Breast epithelium (tissue), 4 donors: Measurements from ENCODE around the gene MGME1. TPM values are rescaled to one million over a fixed set of nuclear protein-coding genes. Genes with fewer than 3 reads are reported as not detected.
A peak's percentile ranks its signal among the peaks of the same experiment; 100 is the strongest.

ENCODE experiments used
- DNase-seq, 2 donors: peaks; one replicate each; pipeline ENCODE4 v3.0.0-alpha.2; 2019; ENCODE audit warnings: low spot score in 2 of 2
- H3K27ac ChIP-seq, 2 donors: fragments of 200-600 bp; sonication (generic) in 1 of 2; one replicate each; pipeline ENCODE4 v1.5.1; 2016 to 2019; ENCODE audit warnings: mild to moderate bottlenecking in 1 of 2
- H3K27me3 ChIP-seq, 2 donors: fragments of 200-600 bp; sonication (generic) in 1 of 2; one replicate each; pipeline versions ENCODE4 v1.5.1 to v1.6.0; 2017 to 2019; ENCODE audit warnings: control low read depth in 1 of 2, mild to moderate bottlenecking in 1 of 2
- H3K36me3 ChIP-seq: fragments of 200-600 bp; one replicate; pipeline ENCODE4 v1.5.1; 2019
- H3K4me1 ChIP-seq, 2 donors: fragments of 200-600 bp; sonication (generic); one replicate each; pipeline ENCODE4 v1.5.1; 2016 to 2019; ENCODE audit warnings: control low read depth in 1 of 2
- H3K4me3 ChIP-seq, 3 donors: fragments of 200-600 bp; sonication (generic); 1 replicate in 2 of 3; 2 replicates in 1 of 3; pipeline ENCODE4 v1.5.1; 2016 to 2019; ENCODE audit warnings: mild to moderate bottlenecking in 3 of 3, moderate library complexity in 2 of 3
- H3K9me3 ChIP-seq, 2 donors: fragments of 200-600 bp; sonication (generic) in 1 of 2; one replicate each; pipeline ENCODE4 v1.5.1; 2016 to 2019; ENCODE audit warnings: control low read depth in 1 of 2
- CTCF ChIP-seq, 3 donors: fragments of 450-650 bp; IDR thresholded peaks; one replicate each; pipeline ENCODE4 v1.5.1; 2016 to 2017; ENCODE audit warnings: antibody characterized with exemption in 3 of 3, mild to moderate bottlenecking in 3 of 3, moderate library complexity in 3 of 3
- POLR2A ChIP-seq: fragments of 450-650 bp; IDR thresholded peaks from one replicate; pipeline ENCODE4 v1.6.1; 2016; ENCODE audit warnings: antibody characterized with exemption, mild to moderate bottlenecking, moderate library complexity
- POLR2AphosphoS5 ChIP-seq, 3 donors: sonication (generic); formaldehyde crosslinking; IDR thresholded peaks; one replicate each; pipeline ENCODE4 v1.6.1; 2017; ENCODE audit warnings: antibody characterized with exemption in 3 of 3
- intact Hi-C: fragments of 100-400 bp; cut with DNase I; formaldehyde crosslinking; loops from one replicate; pipeline ENCODE4 v1.15.1; 2023; ENCODE audit warnings: low total_unique reads
- total RNA-seq, 3 donors: library from RNA; depleted of rRNA; stranded (reverse); fragments of >200 nt; gene quantifications; one replicate each; pipeline ENCODE4 v1.1.0, GENCODE V29; 2016

The MGME1 gene
- total RNA-seq, 3 donors from 2014 or later: 7.8 to 26.2 (median 18.7) TPM

- intact Hi-C loops: loop anchor here (2.0 kb wide), 1 partner anchor 28 kb away; no protein-coding TSS in a partner anchor
- no peaks in the 10 kb centered on the region for H3K36me3 ChIP-seq
- no peak for TF ChIP-seq CTCF (IDR thresholded peaks at IDR 0.05)
- no peak for TF ChIP-seq POLR2A
- TF ChIP-seq POLR2AphosphoS5 (IDR thresholded peaks at IDR 0.05): no peak
- H3K4me1 ChIP-seq: no peaks in the 10 kb centered on the region
- no peaks in the 10 kb centered on the region for H3K9me3 ChIP-seq
- no peak overlapping the region for H3K4me3 ChIP-seq
- H3K27me3 ChIP-seq: no peaks in the 10 kb centered on the region
- H3K27ac ChIP-seq: no peak overlapping the region
- no peak for DNase-seq
Observed at GRCh38 chr20:18004384-18005031, 35.7 kb downstream of the MGME1 start.

GRCh38 chr20:18005170-18005989, 36.6 kb downstream of the MGME1 start:
- Histone ChIP-seq H3K9me3 (no peaks in the 10 kb centered on the region), H3K27me3 (no peaks in the 10 kb centered on the region), H3K27ac (no peak overlapping the region), H3K4me1 (no peaks in the 10 kb centered on the region), H3K4me3 (no peak overlapping the region), H3K36me3 (no peaks in the 10 kb centered on the region)
- DNase-seq: no peak
- TF ChIP-seq POLR2A: no peak
- no peak for TF ChIP-seq CTCF (IDR thresholded peaks at IDR 0.05)
- no peak for TF ChIP-seq POLR2AphosphoS5 (IDR thresholded peaks at IDR 0.05)
- intact Hi-C loops: loop anchor here (2.0 kb wide), 1 partner anchor 29 kb away; no protein-coding TSS in a partner anchor

GRCh38 chr20:18005990-18006364, 37.2 kb downstream of the MGME1 start:
- no peak overlapping the region for H3K27ac ChIP-seq
- no peaks in the 10 kb centered on the region for H3K4me1 ChIP-seq
- no peaks in the 10 kb centered on the region for H3K27me3 ChIP-seq
- intact Hi-C loops: loop anchor here (2.0 kb wide), 1 partner anchor 29 kb away; no protein-coding TSS in a partner anchor
- DNase-seq: no peak
- no peaks in the 10 kb centered on the region for H3K36me3 ChIP-seq
- TF ChIP-seq POLR2AphosphoS5 (IDR thresholded peaks at IDR 0.05) (no peak), POLR2A (no peak), CTCF (IDR thresholded peaks at IDR 0.05) (no peak)
- H3K9me3 ChIP-seq: no peaks in the 10 kb centered on the region
- no peak overlapping the region for H3K4me3 ChIP-seq

GRCh38 chr20:18006684-18007083, 37.9 kb downstream of the MGME1 start:
- no peaks in the 10 kb centered on the region for H3K9me3 ChIP-seq
- intact Hi-C loops: no loop called here
- H3K36me3 ChIP-seq: no peaks in the 10 kb centered on the region
- no peaks in the 10 kb centered on the region for H3K4me1 ChIP-seq
- no peak for DNase-seq
- H3K4me3 ChIP-seq: no peak overlapping the region
- TF ChIP-seq CTCF (IDR thresholded peaks at IDR 0.05) (no peak), POLR2A (no peak), POLR2AphosphoS5 (IDR thresholded peaks at IDR 0.05) (no peak)
- no peaks in the 10 kb centered on the region for H3K27me3 ChIP-seq
- H3K27ac ChIP-seq: peak overlapping the region in 1 of 2 donors; percentile 35
